Measurements from ENCODE around the gene WDR27.
"Not testable (repeated sequence)": the region's sequence is repeated elsewhere in the genome, so short reads cannot be mapped to it uniquely, and the experiment has no call there.

WDR27 gene

DNA sequence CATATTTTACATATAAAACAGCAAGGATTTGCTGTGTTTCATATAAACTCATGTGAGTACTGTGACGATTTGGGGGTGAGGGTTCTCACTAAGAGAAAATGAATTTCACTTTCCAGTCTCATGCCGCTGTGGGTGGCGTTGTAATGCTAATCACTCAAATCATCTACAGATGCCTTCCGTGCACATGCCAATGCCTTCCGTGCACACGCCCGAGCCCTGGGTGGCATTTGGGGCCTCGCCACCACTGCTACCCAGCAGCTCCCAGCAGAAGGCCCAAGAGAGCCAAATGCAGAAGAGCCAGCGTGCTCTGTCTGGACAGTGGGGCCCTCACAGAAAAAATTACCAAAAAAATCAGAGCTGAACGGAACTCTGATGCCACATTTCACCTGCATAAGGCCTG lies 53.7 kb downstream of the WDR27 start:
- Histone ChIP-seq H3F3A (ENCODE audit: insufficient read depth, low read length) (no peaks in the 10 kb centered on the region), H3K4me3 (ENCODE audit: low read length) (no peak overlapping the region), H3K79me2 (ENCODE audit: low read length) (no peaks in the 10 kb centered on the region), H3K4me2 (ENCODE audit: low read depth, low read length) (no peak overlapping the region), H3K27ac (ENCODE audit: low read length) (no peak overlapping the region), H2AFZ (ENCODE audit: low read length) (no peak overlapping the region), H3K4me1 (ENCODE audit: low read length) (no peaks in the 10 kb centered on the region), H4K20me1 (ENCODE audit: insufficient read depth, low read length) (no peaks in the 10 kb centered on the region), H3K9ac (ENCODE audit: low read length) (no peak overlapping the region), H3K36me3 (replicated peaks; ENCODE audit: insufficient read depth, low read length) (no peaks in the 10 kb centered on the region), H3K9me2 (replicated peaks; ENCODE audit: insufficient read depth, low read length) (no peaks in the 10 kb centered on the region), H3K27me3 (replicated peaks; ENCODE audit: insufficient read depth, low read length) (no peaks in the 10 kb centered on the region), H3K9me3 (replicated peaks; ENCODE audit: insufficient read depth, low read length) (no peaks in the 10 kb centered on the region)
- TF ChIP-seq, protein P1, sequence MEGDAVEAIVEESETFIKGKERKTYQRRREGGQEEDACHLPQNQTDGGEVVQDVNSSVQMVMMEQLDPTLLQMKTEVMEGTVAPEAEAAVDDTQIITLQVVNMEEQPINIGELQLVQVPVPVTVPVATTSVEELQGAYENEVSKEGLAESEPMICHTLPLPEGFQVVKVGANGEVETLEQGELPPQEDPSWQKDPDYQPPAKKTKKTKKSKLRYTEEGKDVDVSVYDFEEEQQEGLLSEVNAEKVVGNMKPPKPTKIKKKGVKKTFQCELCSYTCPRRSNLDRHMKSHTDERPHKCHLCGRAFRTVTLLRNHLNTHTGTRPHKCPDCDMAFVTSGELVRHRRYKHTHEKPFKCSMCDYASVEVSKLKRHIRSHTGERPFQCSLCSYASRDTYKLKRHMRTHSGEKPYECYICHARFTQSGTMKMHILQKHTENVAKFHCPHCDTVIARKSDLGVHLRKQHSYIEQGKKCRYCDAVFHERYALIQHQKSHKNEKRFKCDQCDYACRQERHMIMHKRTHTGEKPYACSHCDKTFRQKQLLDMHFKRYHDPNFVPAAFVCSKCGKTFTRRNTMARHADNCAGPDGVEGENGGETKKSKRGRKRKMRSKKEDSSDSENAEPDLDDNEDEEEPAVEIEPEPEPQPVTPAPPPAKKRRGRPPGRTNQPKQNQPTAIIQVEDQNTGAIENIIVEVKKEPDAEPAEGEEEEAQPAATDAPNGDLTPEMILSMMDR (IDR thresholded peaks at IDR 0.05; ENCODE audit: low read length) = no peak
- TF ChIP-seq EZH2phosphoT487 (IDR thresholded peaks at IDR 0.05; ENCODE audit: low read length) (no peak), EZH2 (optimal IDR thresholded peaks at IDR 0.05; ENCODE audit: low read depth, low read length) (no peak)
- no peak for DNase-seq

DNA sequence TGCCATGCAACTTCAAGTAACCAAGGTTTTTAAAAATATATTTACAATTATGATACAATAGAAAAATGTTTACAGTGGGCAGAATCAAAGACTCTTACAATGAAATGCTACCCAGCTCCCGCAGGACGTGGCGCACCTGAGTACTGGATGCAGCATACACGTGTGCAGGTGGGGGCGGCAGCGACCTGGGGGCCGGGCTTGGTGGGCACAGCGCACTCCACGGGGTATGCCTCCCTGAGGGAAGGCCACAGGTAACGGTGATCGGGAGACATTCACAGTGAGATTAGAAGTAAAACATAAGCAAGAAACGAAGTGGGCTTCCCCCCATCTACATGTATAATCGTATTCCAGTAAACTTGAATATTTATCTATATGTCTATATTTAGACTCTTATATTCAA lies 54.2 kb downstream of the WDR27 start:
- Histone ChIP-seq H3K4me1 (ENCODE audit: low read length) (no peaks in the 10 kb centered on the region), H3K4me3 (ENCODE audit: low read length) (no peak overlapping the region), H2AFZ (ENCODE audit: low read length) (no peak overlapping the region), H3K4me2 (ENCODE audit: low read depth, low read length) (no peak overlapping the region), H3K79me2 (ENCODE audit: low read length) (no peaks in the 10 kb centered on the region), H3K9me3 (replicated peaks; ENCODE audit: insufficient read depth, low read length) (no peaks in the 10 kb centered on the region), H3K27me3 (replicated peaks; ENCODE audit: insufficient read depth, low read length) (no peaks in the 10 kb centered on the region), H3K9ac (ENCODE audit: low read length) (no peak overlapping the region), H3F3A (ENCODE audit: insufficient read depth, low read length) (no peaks in the 10 kb centered on the region), H3K27ac (ENCODE audit: low read length) (no peak overlapping the region), H4K20me1 (ENCODE audit: insufficient read depth, low read length) (no peaks in the 10 kb centered on the region), H3K36me3 (replicated peaks; ENCODE audit: insufficient read depth, low read length) (no peaks in the 10 kb centered on the region), H3K9me2 (replicated peaks; ENCODE audit: insufficient read depth, low read length) (no peaks in the 10 kb centered on the region)
- DNase-seq = no peak
- TF ChIP-seq EZH2phosphoT487 (IDR thresholded peaks at IDR 0.05; ENCODE audit: low read length) = no peak
- TF ChIP-seq, protein P1 (IDR thresholded peaks at IDR 0.05; ENCODE audit: low read length) = no peak
- no peak for TF ChIP-seq EZH2 (optimal IDR thresholded peaks at IDR 0.05; ENCODE audit: low read depth, low read length)

DNA sequence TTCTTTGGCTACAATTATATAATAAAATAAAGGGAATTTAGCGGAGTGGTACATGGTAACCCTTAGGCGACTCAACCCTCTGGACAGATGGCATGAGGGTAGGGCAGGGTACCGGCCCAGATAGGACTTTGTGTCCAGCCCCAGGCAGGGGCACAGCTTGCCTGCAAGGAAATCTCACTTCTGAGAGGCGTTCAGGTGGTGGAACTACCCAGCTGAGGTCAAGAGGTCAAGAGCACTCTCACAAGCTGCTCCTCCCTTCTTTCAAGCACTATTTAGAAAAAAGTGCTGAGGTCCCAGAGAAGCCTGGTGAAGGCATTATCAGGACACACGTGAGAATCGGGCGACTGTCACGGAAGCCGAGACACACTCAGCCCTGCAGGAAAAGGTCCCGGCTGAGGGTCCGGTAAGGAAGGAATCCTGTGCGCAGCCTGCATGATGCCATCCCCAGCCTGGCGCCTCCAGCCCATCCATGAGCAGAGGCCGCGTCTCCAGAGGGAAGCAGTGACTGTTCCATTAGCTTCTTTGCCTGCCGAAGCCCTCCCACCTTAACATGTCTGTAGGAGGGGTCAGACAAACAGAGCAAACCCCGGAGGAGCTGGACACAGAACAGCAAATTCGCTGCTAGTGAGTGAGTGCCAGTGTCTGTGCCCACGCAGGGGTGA lies 54.8 kb downstream of the WDR27 start:
- TF ChIP-seq EZH2phosphoT487 (IDR thresholded peaks at IDR 0.05; ENCODE audit: low read length) (no peak), EZH2 (optimal IDR thresholded peaks at IDR 0.05; ENCODE audit: low read depth, low read length) (no peak)
- TF ChIP-seq, protein P1 (IDR thresholded peaks at IDR 0.05; ENCODE audit: low read length) = no peak
- Histone ChIP-seq H3K79me2 (ENCODE audit: low read length) (no peaks in the 10 kb centered on the region), H2AFZ (ENCODE audit: low read length) (no peak overlapping the region), H3F3A (ENCODE audit: insufficient read depth, low read length) (no peaks in the 10 kb centered on the region), H4K20me1 (ENCODE audit: insufficient read depth, low read length) (no peaks in the 10 kb centered on the region), H3K27ac (ENCODE audit: low read length) (no peak overlapping the region), H3K4me2 (ENCODE audit: low read depth, low read length) (no peak overlapping the region), H3K9me3 (replicated peaks; ENCODE audit: insufficient read depth, low read length) (no peaks in the 10 kb centered on the region), H3K4me1 (ENCODE audit: low read length) (no peaks in the 10 kb centered on the region), H3K9me2 (replicated peaks; ENCODE audit: insufficient read depth, low read length) (no peaks in the 10 kb centered on the region), H3K4me3 (ENCODE audit: low read length) (no peak overlapping the region), H3K36me3 (replicated peaks; ENCODE audit: insufficient read depth, low read length) (no peaks in the 10 kb centered on the region), H3K27me3 (replicated peaks; ENCODE audit: insufficient read depth, low read length) (no peaks in the 10 kb centered on the region), H3K9ac (ENCODE audit: low read length) (no peak overlapping the region)
- no peak for DNase-seq

DNA sequence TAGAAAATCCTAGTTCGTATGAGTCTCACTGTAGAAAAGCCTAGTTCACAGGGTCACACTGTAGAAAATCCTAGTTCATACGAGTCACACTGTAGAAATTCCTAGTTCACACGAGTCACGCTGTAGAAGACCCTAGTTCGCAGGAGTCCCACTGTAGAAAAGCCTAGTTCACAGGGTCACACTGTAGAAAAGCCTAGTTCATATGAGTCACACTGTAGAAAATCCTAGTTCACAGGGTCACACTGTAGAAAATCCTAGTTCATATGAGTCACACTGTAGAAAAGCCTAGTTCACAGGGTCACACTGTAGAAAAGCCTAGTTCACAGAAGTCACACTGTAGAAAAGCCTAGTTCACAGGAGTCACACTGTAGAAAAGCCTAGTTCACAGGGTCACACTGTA lies 56.4 kb downstream of the WDR27 start:
- not testable (repeated sequence) for H3K4me3 ChIP-seq (ENCODE audit: low read length); H3K36me3 ChIP-seq (replicated peaks; ENCODE audit: insufficient read depth, low read length); H3K27me3 ChIP-seq (replicated peaks; ENCODE audit: insufficient read depth, low read length); DNase-seq; H3K79me2 ChIP-seq (ENCODE audit: low read length); H3K27ac ChIP-seq (ENCODE audit: low read length); H3F3A ChIP-seq (ENCODE audit: insufficient read depth, low read length); H4K20me1 ChIP-seq (ENCODE audit: insufficient read depth, low read length); H3K9me3 ChIP-seq (replicated peaks; ENCODE audit: insufficient read depth, low read length); H2AFZ ChIP-seq (ENCODE audit: low read length); H3K4me1 ChIP-seq (ENCODE audit: low read length); H3K9me2 ChIP-seq (replicated peaks; ENCODE audit: insufficient read depth, low read length); H3K4me2 ChIP-seq (ENCODE audit: low read depth, low read length); H3K9ac ChIP-seq (ENCODE audit: low read length)
